Thyroid gland (tissue), 4 donors: ENCODE data around the gene RABEP2. TPM values are rescaled to one million over a fixed set of nuclear protein-coding genes. Genes with fewer than 3 reads are reported as not detected.
"Not testable (repeated sequence)": the region's sequence is repeated elsewhere in the genome, so short reads cannot be mapped to it uniquely, and the experiment has no call there.

Experiments used
- DNase-seq, 2 donors: peaks; one replicate each; pipeline ENCODE4 v3.0.0-alpha.2; 2019
- H3K27ac ChIP-seq, 3 donors: fragments of 200-600 bp; sonication (generic); 1 replicate in 2 of 3; 2 replicates in 1 of 3; pipeline ENCODE4 v1.5.1; 2016 to 2019; ENCODE audit warnings: mild to moderate bottlenecking in 1 of 3, moderate library complexity in 1 of 3
- H3K27me3 ChIP-seq: fragments of 200-600 bp; sonication (generic); one replicate; pipeline ENCODE4 v1.5.1; 2019
- H3K36me3 ChIP-seq, 2 donors: fragments of 200-600 bp; sonication (generic); one replicate each; pipeline ENCODE4 v1.5.1; 2016 to 2019
- H3K4me1 ChIP-seq, 2 donors: fragments of 200-600 bp; sonication (generic); one replicate each; pipeline ENCODE4 v1.5.1; 2017 to 2019
- H3K4me3 ChIP-seq, 3 donors: fragments of 200-600 bp; sonication (generic); replicated peaks in 1 of 3; 1 replicate in 2 of 3; 2 replicates in 1 of 3; pipeline ENCODE4 v1.5.1; 2016; ENCODE audit warnings: mild to moderate bottlenecking in 1 of 3
- H3K9me3 ChIP-seq: fragments of 200-600 bp; sonication (generic); one replicate; pipeline ENCODE4 v1.5.1; 2017
- POLR2A ChIP-seq, 2 donors: fragments of 450-650 bp; IDR thresholded peaks; one replicate each; pipeline ENCODE4 v1.6.1; 2017; ENCODE audit warnings: antibody characterized with exemption in 2 of 2, mild to moderate bottlenecking in 2 of 2, moderate library complexity in 1 of 2
- WGBS, 2 donors: methylation state at CpG; one replicate each; pipeline ENCODE4 v1.1.5; 2017; 5-methylcytosine and 5-hydroxymethylcytosine counted together
- intact Hi-C: fragments of 100-400 bp; cut with DNase I; formaldehyde crosslinking; loops from one replicate; pipeline ENCODE4 v1.15.1; 2023
- total RNA-seq, 4 donors: library from RNA; depleted of rRNA; stranded (reverse); fragments of >200 nt; gene quantifications; one replicate each; pipeline ENCODE4 v1.2.3, GENCODE V29; 2016
- TF ChIP-seq, protein P1 (sequence below), 6 experiments: fragments of 200-600 bp in 3 of 6; fragments of 450-650 bp in 3 of 6; sonication (generic) in 3 of 6; IDR thresholded peaks; one replicate each; pipeline ENCODE4 v1.5.1; 2016 to 2019; ENCODE audit warnings: antibody characterized with exemption in 6 of 6, mild to moderate bottlenecking in 2 of 6, inconsistent platforms in 1 of 6, moderate library complexity in 1 of 6

Gene RABEP2
- total RNA-seq, 4 donors from 2014 or later: 36.7 to 55.8 (median 41.2) TPM

DNA sequence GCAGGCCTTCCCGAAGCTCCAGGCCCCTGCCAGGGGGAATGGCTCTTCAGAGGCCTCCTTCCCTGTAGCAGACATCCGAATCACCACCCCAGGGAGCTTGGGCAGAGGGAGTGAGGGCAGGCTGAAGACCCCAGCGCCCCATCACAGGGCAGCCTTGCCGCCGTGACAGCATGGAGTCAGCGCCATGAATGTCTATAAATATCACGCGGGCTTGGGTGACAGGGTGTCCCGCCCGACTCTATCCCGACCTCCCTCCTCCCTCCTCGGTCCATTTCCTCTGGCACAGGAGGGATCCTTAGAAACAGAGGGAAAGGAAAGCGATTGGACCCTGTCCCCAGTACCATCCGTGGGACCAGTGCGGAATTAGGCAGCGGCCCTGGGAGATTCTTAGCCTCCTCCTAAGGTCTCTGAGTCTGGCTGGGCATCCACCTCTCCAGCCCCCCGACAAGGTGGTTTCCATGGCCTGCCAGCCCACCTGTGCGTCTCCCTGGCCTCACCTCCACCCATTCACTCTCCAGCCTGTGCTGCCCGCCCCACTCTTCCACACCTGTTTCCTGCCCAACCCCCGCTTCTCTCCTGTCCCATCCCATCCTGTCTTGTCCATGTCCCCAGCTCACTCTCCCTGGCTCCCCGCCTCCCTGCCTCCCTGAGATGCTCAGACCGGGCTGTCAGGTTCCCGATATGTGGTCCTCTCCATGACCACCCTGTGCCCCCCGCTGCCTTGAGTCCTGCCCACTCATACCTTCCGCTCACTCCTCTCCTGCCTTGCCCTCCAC, 41.6 kb downstream of the RABEP2 start:
- H3K36me3 ChIP-seq: no peaks in the 10 kb centered on the region
- no peak overlapping the region for H3K4me3 ChIP-seq
- H3K9me3 ChIP-seq: no peaks in the 10 kb centered on the region
- DNase-seq: no peak
- WGBS, 2 donors: 63 to 79% methylated on average over 20 to 24 of the region's 25 CpGs
- H3K27ac ChIP-seq: no peak overlapping the region
- TF ChIP-seq, protein P1, sequence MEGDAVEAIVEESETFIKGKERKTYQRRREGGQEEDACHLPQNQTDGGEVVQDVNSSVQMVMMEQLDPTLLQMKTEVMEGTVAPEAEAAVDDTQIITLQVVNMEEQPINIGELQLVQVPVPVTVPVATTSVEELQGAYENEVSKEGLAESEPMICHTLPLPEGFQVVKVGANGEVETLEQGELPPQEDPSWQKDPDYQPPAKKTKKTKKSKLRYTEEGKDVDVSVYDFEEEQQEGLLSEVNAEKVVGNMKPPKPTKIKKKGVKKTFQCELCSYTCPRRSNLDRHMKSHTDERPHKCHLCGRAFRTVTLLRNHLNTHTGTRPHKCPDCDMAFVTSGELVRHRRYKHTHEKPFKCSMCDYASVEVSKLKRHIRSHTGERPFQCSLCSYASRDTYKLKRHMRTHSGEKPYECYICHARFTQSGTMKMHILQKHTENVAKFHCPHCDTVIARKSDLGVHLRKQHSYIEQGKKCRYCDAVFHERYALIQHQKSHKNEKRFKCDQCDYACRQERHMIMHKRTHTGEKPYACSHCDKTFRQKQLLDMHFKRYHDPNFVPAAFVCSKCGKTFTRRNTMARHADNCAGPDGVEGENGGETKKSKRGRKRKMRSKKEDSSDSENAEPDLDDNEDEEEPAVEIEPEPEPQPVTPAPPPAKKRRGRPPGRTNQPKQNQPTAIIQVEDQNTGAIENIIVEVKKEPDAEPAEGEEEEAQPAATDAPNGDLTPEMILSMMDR (IDR thresholded peaks at IDR 0.05): no peak
- TF ChIP-seq POLR2A (IDR thresholded peaks at IDR 0.05): no peak
- H3K4me1 ChIP-seq: peaks cover 7 to 12% of the 10 kb centered on the region in 2 donors
- H3K27me3 ChIP-seq: no peaks in the 10 kb centered on the region
- intact Hi-C loops: loop anchor here (5.0 kb wide), 1 partner anchor 59 kb away; no protein-coding TSS in a partner anchor

DNA sequence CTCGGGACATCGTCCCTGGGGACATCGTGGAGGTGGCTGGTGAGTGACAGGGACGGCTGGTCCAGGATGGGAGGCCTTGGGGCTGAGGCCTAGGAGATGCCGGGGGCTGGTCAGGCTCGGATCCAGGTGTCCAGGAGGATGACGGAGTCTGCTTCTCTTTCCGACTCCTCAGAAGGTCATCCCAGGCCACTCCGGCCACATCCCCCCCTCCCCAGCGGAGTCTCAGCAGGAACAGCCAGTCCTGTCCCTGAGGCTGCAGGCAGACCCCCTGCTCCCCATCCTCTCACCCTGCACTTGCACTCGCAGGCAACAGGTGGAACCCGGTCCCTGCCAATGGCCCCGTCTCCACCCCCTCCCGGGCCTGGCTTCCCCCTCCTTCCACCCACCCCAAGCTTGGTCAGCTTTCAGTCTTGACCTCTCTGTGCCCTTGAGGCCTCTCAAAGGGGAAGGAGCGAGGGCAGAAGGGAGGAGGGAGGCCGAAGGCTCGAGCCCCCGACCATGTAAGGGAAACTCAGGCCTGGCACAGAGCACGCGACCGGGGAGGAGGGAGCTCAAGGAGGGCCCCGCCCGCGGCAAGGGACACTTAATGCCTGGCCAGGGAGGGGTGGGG, 42.4 kb downstream of the RABEP2 start:
- Histone ChIP-seq H3K4me3 (no peak overlapping the region), H3K4me1 (peaks cover 7 to 12% of the 10 kb centered on the region in 2 donors), H3K9me3 (no peaks in the 10 kb centered on the region), H3K27ac (no peak overlapping the region), H3K36me3 (no peaks in the 10 kb centered on the region), H3K27me3 (no peaks in the 10 kb centered on the region)
- TF ChIP-seq, protein P1 (IDR thresholded peaks at IDR 0.05): no peak
- no peak for TF ChIP-seq POLR2A (IDR thresholded peaks at IDR 0.05)
- no peak for DNase-seq
- WGBS, 2 donors: 37 to 41% methylated on average over 11 to 23 of the region's 24 CpGs
- intact Hi-C loops: loop anchor here (5.0 kb wide), 1 partner anchor 60 kb away; no protein-coding TSS in a partner anchor

DNA sequence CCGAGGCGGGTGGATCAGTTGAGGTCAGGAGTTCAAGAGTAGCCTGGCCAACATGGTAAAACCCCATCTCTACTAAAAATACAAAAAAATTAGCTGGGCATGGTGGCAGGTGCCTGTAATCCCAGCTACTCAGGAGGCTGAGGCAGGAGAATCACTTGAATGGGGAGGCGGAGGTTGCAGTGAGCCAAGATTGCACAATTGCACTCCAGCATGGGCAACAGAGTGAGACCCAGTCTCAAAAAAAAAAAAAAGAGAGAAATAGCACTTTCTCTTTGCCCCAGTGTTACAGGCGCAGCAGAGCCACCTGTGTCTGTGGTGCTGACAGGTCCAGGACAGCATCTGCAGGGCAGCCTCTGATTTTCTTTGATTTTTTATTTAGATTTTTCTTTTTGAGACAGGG, 43.5 kb downstream of the RABEP2 start:
- H3K9me3 ChIP-seq, DNase-seq, H3K27me3 ChIP-seq, H3K4me3 ChIP-seq, H3K36me3 ChIP-seq, H3K27ac ChIP-seq: not testable (repeated sequence)
- peaks cover 7 to 12% of the 10 kb centered on the region in 2 donors for H3K4me1 ChIP-seq
- 89 to 95% methylated on average over 4 of the region's 4 CpGs for WGBS, 2 donors
- intact Hi-C loops: loop anchor here (5.0 kb wide), 1 partner anchor 61 kb away; no protein-coding TSS in a partner anchor

DNA sequence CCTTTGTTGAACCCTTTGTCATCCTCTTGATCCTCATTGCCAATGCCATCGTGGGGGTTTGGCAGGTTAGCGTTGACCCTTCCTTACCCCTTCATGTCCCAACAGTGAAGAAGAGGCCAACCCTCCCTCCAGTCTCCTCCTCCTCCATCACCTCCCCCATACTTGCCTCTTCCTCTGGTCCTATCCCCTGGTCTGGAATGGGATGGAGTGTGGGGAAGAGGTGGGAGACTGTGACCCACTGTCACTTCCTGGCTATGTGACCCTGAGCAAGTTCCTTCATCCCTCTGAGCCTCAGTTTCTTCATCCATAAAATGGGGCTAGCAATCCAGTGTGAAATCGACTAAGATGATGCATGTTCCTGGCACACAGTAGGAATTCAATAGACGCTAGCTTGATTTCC, 44.1 kb downstream of the RABEP2 start:
- H3K4me3 ChIP-seq: no peak overlapping the region
- no peaks in the 10 kb centered on the region for H3K27me3 ChIP-seq
- DNase-seq: no peak
- 65 to 75% methylated on average over 4 of the region's 4 CpGs for WGBS, 2 donors
- peaks cover 7 to 12% of the 10 kb centered on the region in 2 donors for H3K4me1 ChIP-seq
- no peaks in the 10 kb centered on the region for H3K9me3 ChIP-seq
- intact Hi-C loops: loop anchor here (5.0 kb wide), 1 partner anchor 61 kb away; no protein-coding TSS in a partner anchor
- no peak overlapping the region for H3K27ac ChIP-seq
- no peaks in the 10 kb centered on the region for H3K36me3 ChIP-seq
- TF ChIP-seq POLR2A (IDR thresholded peaks at IDR 0.05): no peak
- TF ChIP-seq, protein P1 (IDR thresholded peaks at IDR 0.05): no peak

DNA sequence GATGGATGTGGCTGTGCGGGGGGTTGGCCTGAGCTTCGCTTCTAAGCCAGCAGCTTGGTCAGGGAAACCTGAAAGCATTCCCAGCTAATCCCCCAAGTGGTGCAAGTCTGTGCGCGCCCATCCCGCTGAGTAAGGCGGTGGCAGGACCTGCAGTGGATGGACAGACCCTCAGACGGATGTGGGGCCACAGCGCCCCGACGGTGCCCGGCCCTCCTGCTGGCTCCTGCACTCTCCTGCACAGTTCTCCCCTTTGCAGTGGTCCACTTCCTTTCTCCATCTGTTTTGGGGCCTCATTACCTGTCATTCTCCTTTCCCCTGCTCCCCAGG, 44.5 kb downstream of the RABEP2 start:
- Histone ChIP-seq H3K27me3 (no peaks in the 10 kb centered on the region), H3K4me3 (no peak overlapping the region), H3K36me3 (no peaks in the 10 kb centered on the region), H3K4me1 (peaks cover 7 to 12% of the 10 kb centered on the region in 2 donors), H3K9me3 (no peaks in the 10 kb centered on the region), H3K27ac (no peak overlapping the region)
- intact Hi-C loops: loop anchor here (5.0 kb wide), 1 partner anchor 62 kb away; no protein-coding TSS in a partner anchor
- DNase-seq: no peak
- TF ChIP-seq POLR2A (IDR thresholded peaks at IDR 0.05): no peak
- TF ChIP-seq, protein P1 (IDR thresholded peaks at IDR 0.05): no peak
- 15 to 16% methylated on average over 9 to 11 of the region's 11 CpGs for WGBS, 2 donors
